IMR-90 (cell line): ENCODE measurements around the gene IQGAP2. TPM values are rescaled to one million over a fixed set of nuclear protein-coding genes. Genes with fewer than 3 reads are reported as not detected.

Experiments used
- ATAC-seq: fragments of 200-7000 bp; cut with Tn5 transposase; 2 replicates; pipeline ENCODE4 v1.9.1; 2020; ENCODE audit warnings: low read depth, mild to moderate bottlenecking, moderate library complexity
- BruUV-seq: library from RNA; stranded (reverse); fragments of 400-500 nt; replicated peaks from 2 replicates; lab custom pipeline; 2021; lab: Mats Ljungman, UMichigan
- CTCF ChIA-PET: fragments of 300-600 bp; formaldehyde crosslinking; extraction: SDS; loops from one replicate; lab custom pipeline; 2021; ENCODE audit warnings: antibody characterized with exemption; lab: Yijun Ruan, JAX
- POLR2A ChIA-PET: fragments of 300-600 bp; sonication (Branson Sonifier 250); formaldehyde crosslinking; loops from one replicate; lab custom pipeline; 2022; ENCODE audit warnings: antibody characterized with exemption; ENCODE audit not compliant: unreplicated experiment; lab: Charles Lee
- DNase-seq: peaks from one replicate; pipeline ENCODE4 v3.0.0; 2013
- H2AFZ ChIP-seq: replicated peaks from 2 replicates; pipeline ENCODE3; 2013; ENCODE audit warnings: low read length, mild to moderate bottlenecking; ENCODE audit not compliant: poor library complexity
- H2AK5ac ChIP-seq: 2 replicates; pipeline ENCODE4 v1.6.1; 2013; ENCODE audit warnings: low read depth, low read length, inconsistent platforms
- H2AK9ac ChIP-seq: replicated peaks from 2 replicates; pipeline ENCODE3; 2013; ENCODE audit warnings: mild to moderate bottlenecking, low read depth, low read length, moderate library complexity; ENCODE audit not compliant: poor library complexity
- H2BK120ac ChIP-seq: 2 replicates; pipeline ENCODE4 v1.6.1; 2013; ENCODE audit warnings: low read depth, low read length, inconsistent platforms
- H2BK15ac ChIP-seq: 3 replicates; pipeline ENCODE4 v1.6.1; 2013; ENCODE audit warnings: low read depth, low read length, inconsistent platforms
- H2BK20ac ChIP-seq: 2 replicates; pipeline ENCODE4 v1.6.1; 2013; ENCODE audit warnings: low read depth, mild to moderate bottlenecking, inconsistent platforms, low read length, moderate library complexity
- H2BK5ac ChIP-seq: 2 replicates; pipeline ENCODE4 v1.6.1; 2013; ENCODE audit warnings: mild to moderate bottlenecking, low read depth, low read length, inconsistent platforms; ENCODE audit not compliant: poor library complexity, severe bottlenecking
- H3K14ac ChIP-seq: replicated peaks from 2 replicates; pipeline ENCODE4 v1.6.1; 2013; ENCODE audit warnings: low read depth, low read length, inconsistent platforms
- H3K18ac ChIP-seq: 2 replicates; pipeline ENCODE4 v1.6.1; 2013; ENCODE audit warnings: low read depth, low read length, control low read depth
- H3K23ac ChIP-seq: 2 replicates; pipeline ENCODE4 v1.6.1; 2013; ENCODE audit warnings: low read depth, low read length, inconsistent platforms
- H3K27ac ChIP-seq: 2 replicates; pipeline ENCODE4 v1.5.1; 2013; ENCODE audit warnings: mild to moderate bottlenecking, control low read depth, low read length; ENCODE audit not compliant: insufficient read depth
- H3K27me3 ChIP-seq: 2 replicates; pipeline ENCODE4 v1.6.1; 2013; ENCODE audit warnings: low read length; ENCODE audit not compliant: control insufficient read depth, insufficient read depth
- H3K36me3 ChIP-seq: 2 replicates; pipeline ENCODE4 v1.6.1; 2013; ENCODE audit warnings: low read length, mixed read lengths; ENCODE audit not compliant: control insufficient read depth, insufficient read depth
- H3K4ac ChIP-seq: 2 replicates; pipeline ENCODE4 v1.6.1; 2013; ENCODE audit warnings: low read depth, low read length, inconsistent platforms
- H3K4me1 ChIP-seq: 2 replicates; pipeline ENCODE4 v1.6.1; 2013; ENCODE audit warnings: low read length, mixed read lengths; ENCODE audit not compliant: control insufficient read depth, insufficient read depth
- H3K4me2 ChIP-seq: 2 replicates; pipeline ENCODE4 v1.6.1; 2013; ENCODE audit warnings: low read depth, mild to moderate bottlenecking, control low read depth, low read length, moderate library complexity
- H3K4me3 ChIP-seq: 2 replicates; pipeline ENCODE4 v1.5.1; 2013; ENCODE audit warnings: low read depth, mild to moderate bottlenecking, control low read depth, low read length, moderate library complexity; ENCODE audit not compliant: insufficient read depth
- H3K56ac ChIP-seq: 2 replicates; pipeline ENCODE4 v1.6.1; 2013; ENCODE audit warnings: low read length, inconsistent platforms; ENCODE audit not compliant: insufficient read depth; ENCODE audit errors: extremely low read depth
- H3K79me1 ChIP-seq, 2 experiments: 2 replicates each; pipeline ENCODE4 v1.6.1; 2013; ENCODE audit warnings: low read length in 2 of 2, inconsistent platforms in 1 of 2, low read depth in 1 of 2
- H3K9ac ChIP-seq: 2 replicates; pipeline ENCODE4 v1.6.1; 2013; ENCODE audit warnings: low read depth, low read length, control low read depth
- H3K9me1 ChIP-seq: 2 replicates; pipeline ENCODE4 v1.6.1; 2013; ENCODE audit warnings: low read length, inconsistent platforms; ENCODE audit not compliant: insufficient read depth
- H3K9me3 ChIP-seq: 2 replicates; pipeline ENCODE4 v1.6.1; 2013; ENCODE audit warnings: low read length; ENCODE audit not compliant: control insufficient read depth, insufficient read depth
- H4K20me1 ChIP-seq: 2 replicates; pipeline ENCODE4 v1.6.1; 2013; ENCODE audit warnings: low read length, inconsistent platforms; ENCODE audit not compliant: insufficient read depth
- H4K5ac ChIP-seq: 2 replicates; pipeline ENCODE4 v1.6.1; 2013; ENCODE audit warnings: mild to moderate bottlenecking, low read depth, low read length, control low read depth
- H4K8ac ChIP-seq, 2 experiments: 2 replicates each; pipeline ENCODE4 v1.6.1; 2013; ENCODE audit warnings: low read depth in 2 of 2, low read length in 2 of 2, control low read depth in 1 of 2, inconsistent platforms in 1 of 2
- H4K91ac ChIP-seq: 2 replicates; pipeline ENCODE4 v1.6.1; 2013; ENCODE audit warnings: low read depth, low read length, inconsistent platforms; ENCODE audit not compliant: insufficient read depth
- BHLHE40 ChIP-seq: fragments of 150-350 bp; IDR thresholded peaks from 2 replicates; pipeline ENCODE4 v1.6.1; 2016; ENCODE audit warnings: mild to moderate bottlenecking, low read depth, low read length
- CHD1 ChIP-seq: IDR thresholded peaks from 2 replicates; pipeline ENCODE4 v1.6.1; 2012; ENCODE audit warnings: low read depth, low read length, improper control_type of control experiment
- RAD21 ChIP-seq: IDR thresholded peaks from 2 replicates; pipeline ENCODE4 v1.6.1; 2012; ENCODE audit warnings: low read length, improper control_type of control experiment
- RCOR1 ChIP-seq: IDR thresholded peaks from 2 replicates; pipeline ENCODE4 v1.6.1; 2012; ENCODE audit warnings: mild to moderate bottlenecking, low read length, improper control_type of control experiment; ENCODE audit not compliant: insufficient replicate concordance
- SMC3 ChIP-seq: fragments of 150-350 bp; IDR thresholded peaks from 2 replicates; pipeline ENCODE4 v1.6.1; 2016; ENCODE audit warnings: low read depth, mild to moderate bottlenecking, antibody characterized with exemption, low read length, moderate library complexity
- WGBS, 2 experiments: methylation state at CpG; one replicate each; pipeline versions ENCODE4 v1.1.5 to v1.1.7; 2013; ENCODE audit warnings: missing lambda C conversion rate in 2 of 2; ENCODE audit not compliant: insufficient read length in 1 of 2; ENCODE audit errors: extremely low coverage in 2 of 2; 5-methylcytosine and 5-hydroxymethylcytosine counted together
- dilution Hi-C: fragments of 300-500 bp; cut with HindIII; formaldehyde crosslinking; loops from one replicate; pipeline ENCODE4 v1.14.3; 2018; ENCODE audit warnings: low sequenced_read_pairs; ENCODE audit not compliant: unreplicated experiment
- in situ Hi-C: fragments of 300-500 bp; cut with MboI; formaldehyde crosslinking; loops from 3 replicates; pipeline ENCODE4 v1.14.3; 2019; ENCODE audit warnings: low sequenced_read_pairs, inconsistent platforms, mixed read lengths
- intact Hi-C: fragments of 100-400 bp; cut with micrococcal nuclease; formaldehyde crosslinking; loops from 2 replicates; pipeline ENCODE4 v1.10.0; 2022
- polyA plus RNA-seq, 3 experiments: library from polyadenylated mRNA; depleted of rRNA; stranded (reverse); fragments of >200 nt; gene quantifications; 2 replicates each; pipeline ENCODE4 v1.2.3, GENCODE V29; 2012; ENCODE audit warnings: low replicate concordance in 1 of 3
- total RNA-seq: library from RNA; depleted of rRNA; stranded (reverse); fragments of >200 nt; gene quantifications from 2 replicates; pipeline ENCODE4 v1.2.3, GENCODE V29; 2012
- TF ChIP-seq, protein P1 (sequence below): fragments of 150-350 bp; IDR thresholded peaks from 2 replicates; pipeline ENCODE4 v1.6.1; 2017; ENCODE audit warnings: mild to moderate bottlenecking, antibody characterized with exemption, low read length, low read depth
- TF ChIP-seq, protein P2 (sequence below): fragments of 150-350 bp; IDR thresholded peaks from 2 replicates; pipeline ENCODE4 v1.6.1; 2016; ENCODE audit warnings: low read depth, mild to moderate bottlenecking, low read length, moderate library complexity, borderline replicate concordance

Gene IQGAP2
- total and polyA plus RNA-seq, 2 of the 4 experiments (the other 2 are of a cell fraction), result 0.21 to 0.36 TPM

GRCh38 chr5:76419597-76420298 is 16.7 kb downstream of the IQGAP2 start:
- no peak overlapping the region for H4K91ac ChIP-seq
- no peaks in the 10 kb centered on the region for H3K4me1 ChIP-seq
- no peak overlapping the region for H2BK15ac ChIP-seq
- no peak overlapping the region for H4K8ac ChIP-seq
- CTCF ChIA-PET, result no interaction called here
- no peak overlapping the region for H2BK20ac ChIP-seq
- H3K14ac ChIP-seq, result no peak overlapping the region
- no peak overlapping the region for H3K23ac ChIP-seq
- DNase-seq (no peak), ATAC-seq (no peak)
- H3K27me3 ChIP-seq, result peaks cover 2% of the 10 kb centered on the region; the same call in 1 of the 2 replicates
- H3K4ac ChIP-seq, result no peak overlapping the region
- no peak overlapping the region for H2AK9ac ChIP-seq
- no peaks in the 10 kb centered on the region for H4K20me1 ChIP-seq
- no TSS peak for BruUV-seq
- H3K9ac ChIP-seq, result no peak overlapping the region
- H3K79me1 ChIP-seq, result no peaks in the 10 kb centered on the region
- no peaks in the 10 kb centered on the region for H3K9me1 ChIP-seq
- in situ Hi-C loops, result no loop called here
- no peak overlapping the region for H3K18ac ChIP-seq
- H3K56ac ChIP-seq, result no peak overlapping the region
- H3K36me3 ChIP-seq, result no peaks in the 10 kb centered on the region
- intact Hi-C loops, result no loop called here
- TF ChIP-seq SMC3 (no peak), RAD21 (no peak), CHD1 (no peak), RCOR1 (no peak), BHLHE40 (no peak)
- TF ChIP-seq, protein P1, sequence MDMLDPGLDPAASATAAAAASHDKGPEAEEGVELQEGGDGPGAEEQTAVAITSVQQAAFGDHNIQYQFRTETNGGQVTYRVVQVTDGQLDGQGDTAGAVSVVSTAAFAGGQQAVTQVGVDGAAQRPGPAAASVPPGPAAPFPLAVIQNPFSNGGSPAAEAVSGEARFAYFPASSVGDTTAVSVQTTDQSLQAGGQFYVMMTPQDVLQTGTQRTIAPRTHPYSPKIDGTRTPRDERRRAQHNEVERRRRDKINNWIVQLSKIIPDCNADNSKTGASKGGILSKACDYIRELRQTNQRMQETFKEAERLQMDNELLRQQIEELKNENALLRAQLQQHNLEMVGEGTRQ, result no peak
- TF ChIP-seq, protein P2, sequence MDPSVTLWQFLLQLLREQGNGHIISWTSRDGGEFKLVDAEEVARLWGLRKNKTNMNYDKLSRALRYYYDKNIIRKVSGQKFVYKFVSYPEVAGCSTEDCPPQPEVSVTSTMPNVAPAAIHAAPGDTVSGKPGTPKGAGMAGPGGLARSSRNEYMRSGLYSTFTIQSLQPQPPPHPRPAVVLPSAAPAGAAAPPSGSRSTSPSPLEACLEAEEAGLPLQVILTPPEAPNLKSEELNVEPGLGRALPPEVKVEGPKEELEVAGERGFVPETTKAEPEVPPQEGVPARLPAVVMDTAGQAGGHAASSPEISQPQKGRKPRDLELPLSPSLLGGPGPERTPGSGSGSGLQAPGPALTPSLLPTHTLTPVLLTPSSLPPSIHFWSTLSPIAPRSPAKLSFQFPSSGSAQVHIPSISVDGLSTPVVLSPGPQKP, result no peak
- H4K5ac ChIP-seq, result no peak overlapping the region
- no CpG with 5 or more reads among the region's 1 CpG for WGBS, 2 experiments
- no peak overlapping the region for H2AK5ac ChIP-seq
- no peaks in the 10 kb centered on the region for H3K9me3 ChIP-seq
- no peak overlapping the region for H2BK5ac ChIP-seq
- H3K4me3 ChIP-seq, result no peak overlapping the region
- dilution Hi-C loops, result no loop called here
- POLR2A ChIA-PET, result no interaction called here
- no peak overlapping the region for H3K27ac ChIP-seq
- H3K4me2 ChIP-seq, result no peak overlapping the region
- H2BK120ac ChIP-seq, result no peak overlapping the region
- H2AFZ ChIP-seq, result no peak overlapping the region
